ENCODE results near the gene NHSL1. TPM values are rescaled to one million over a fixed set of nuclear protein-coding genes. Genes with fewer than 3 reads are reported as not detected.

NHSL1 gene
- total RNA-seq, 2 donors from 2014 or later = 2.1 to 10.7 TPM

- Histone ChIP-seq H3K27ac (peak overlapping the region; percentile 29 to 65), H3K27me3 (replicated peaks; ENCODE audit: insufficient read depth) (no peaks in the 10 kb centered on the region), H3K4me3 (no peak overlapping the region), H3K9me3 (no peaks in the 10 kb centered on the region), H3K36me3 (no peaks in the 10 kb centered on the region), H3K4me1 (replicated peaks) (no peaks in the 10 kb centered on the region)
- no peak for DNase-seq (ENCODE audit: low spot score)
- intact Hi-C loops (cut with DNase I) = loop anchor here (10.0 kb wide), 1 partner anchor 286 kb away; no protein-coding TSS in a partner anchor
- TF ChIP-seq POLR2AphosphoS5 (IDR thresholded peaks at IDR 0.05) (no peak), CTCF (IDR thresholded peaks at IDR 0.05) (no peak), POLR2A (IDR thresholded peaks at IDR 0.05) (no peak)
- 91% methylated on average over 3 of the region's 3 CpGs for WGBS
Observed at GRCh38 chr6:138400326-138400725, 99.0 kb downstream of the NHSL1 start.

- TF ChIP-seq POLR2A (IDR thresholded peaks at IDR 0.05) (no peak), POLR2AphosphoS5 (IDR thresholded peaks at IDR 0.05) (no peak), CTCF (IDR thresholded peaks at IDR 0.05) (no peak)
- no peaks in the 10 kb centered on the region for H3K9me3 ChIP-seq
- no peak overlapping the region for H3K4me3 ChIP-seq
- intact Hi-C loops (cut with DNase I) = no loop called here
- H3K27ac ChIP-seq = no peak overlapping the region
- H3K36me3 ChIP-seq = no peaks in the 10 kb centered on the region
- H3K4me1 ChIP-seq (replicated peaks) = no peaks in the 10 kb centered on the region
- DNase-seq (ENCODE audit: low spot score) = no peak
- 78% methylated on average over 8 of the region's 8 CpGs for WGBS
- H3K27me3 ChIP-seq (replicated peaks; ENCODE audit: insufficient read depth) = no peaks in the 10 kb centered on the region
Observed at GRCh38 chr6:138397128-138398122, 101.9 kb downstream of the NHSL1 start.

- no peaks in the 10 kb centered on the region for H3K9me3 ChIP-seq
- intact Hi-C loops (cut with DNase I) = no loop called here
- H3K36me3 ChIP-seq = no peaks in the 10 kb centered on the region
- no peak for TF ChIP-seq POLR2AphosphoS5 (IDR thresholded peaks at IDR 0.05)
- no peak for TF ChIP-seq POLR2A (IDR thresholded peaks at IDR 0.05)
- TF ChIP-seq CTCF (IDR thresholded peaks at IDR 0.05) = no peak
- H3K27me3 ChIP-seq (replicated peaks; ENCODE audit: insufficient read depth) = no peaks in the 10 kb centered on the region
- WGBS = 93% methylated on average over 5 of the region's 5 CpGs
- H3K4me1 ChIP-seq (replicated peaks) = no peaks in the 10 kb centered on the region
- DNase-seq (ENCODE audit: low spot score) = no peak
- H3K27ac ChIP-seq = no peak overlapping the region
- H3K4me3 ChIP-seq = no peak overlapping the region
Observed at GRCh38 chr6:138396709-138397108, 102.6 kb downstream of the NHSL1 start.

- Histone ChIP-seq H3K9me3 (no peaks in the 10 kb centered on the region), H3K27ac (no peak overlapping the region), H3K36me3 (no peaks in the 10 kb centered on the region), H3K27me3 (replicated peaks; ENCODE audit: insufficient read depth) (no peaks in the 10 kb centered on the region), H3K4me1 (replicated peaks) (no peaks in the 10 kb centered on the region), H3K4me3 (no peak overlapping the region)
- DNase-seq (ENCODE audit: low spot score) = no peak
- TF ChIP-seq CTCF (IDR thresholded peaks at IDR 0.05) (no peak), POLR2A (IDR thresholded peaks at IDR 0.05) (no peak), POLR2AphosphoS5 (IDR thresholded peaks at IDR 0.05) (no peak)
- intact Hi-C loops (cut with DNase I) = no loop called here
- WGBS = 63% methylated on average over 5 of the region's 5 CpGs
Observed at GRCh38 chr6:138393871-138394783, 105.2 kb downstream of the NHSL1 start.

Data from prostate gland (tissue), 2 donors.